ENCODE results near the gene CEP55. TPM values are rescaled to one million over a fixed set of nuclear protein-coding genes. Genes with fewer than 3 reads are reported as not detected.

Gene CEP55
- total and polyA plus RNA-seq, 4 donors, result 1.6 to 3.5 (median 1.8) TPM

- Histone ChIP-seq H3K4me3 (no peak overlapping the region), H3K4me1 (ENCODE audit: control insufficient read depth in 5 of 5, insufficient read depth in 5 of 5, low read length in 5 of 5) (peaks cover 0 to 2% (median 0%) of the 10 kb centered on the region in 5 donors), H3K27me3 (ENCODE audit: control insufficient read depth in 3 of 3, insufficient read depth in 3 of 3, low read length in 2 of 3) (no peaks in the 10 kb centered on the region), H3K9ac (ENCODE audit: insufficient read depth in 1 of 2, low read length in 2 of 2) (no peak overlapping the region), H3K9me3 (ENCODE audit: control insufficient read depth in 4 of 4, insufficient read depth in 3 of 4, low read length in 3 of 4) (no peaks in the 10 kb centered on the region), H3K36me3 (ENCODE audit: control insufficient read depth in 4 of 4, insufficient read depth in 4 of 4, low read length in 4 of 4) (peaks cover 0 to 12% (median 2%) of the 10 kb centered on the region in 4 donors), H3K27ac (ENCODE audit: low read depth in 1 of 2, low read length in 1 of 2) (no peak overlapping the region)
- 73 to 76% methylated on average over 4 of the region's 4 CpGs for WGBS, 2 donors
- no peak for TF ChIP-seq CTCF (IDR thresholded peaks at IDR 0.05; ENCODE audit: control extremely low read depth, extremely low read depth)
- no peak for ATAC-seq (ENCODE audit: insufficient read depth, low FRiP score)
- DNase-seq, result peak; percentile 28 to 77 (median 65)
Measured at GRCh38 chr10:93514521-93514920, 18.1 kb downstream of the CEP55 start.

DNA sequence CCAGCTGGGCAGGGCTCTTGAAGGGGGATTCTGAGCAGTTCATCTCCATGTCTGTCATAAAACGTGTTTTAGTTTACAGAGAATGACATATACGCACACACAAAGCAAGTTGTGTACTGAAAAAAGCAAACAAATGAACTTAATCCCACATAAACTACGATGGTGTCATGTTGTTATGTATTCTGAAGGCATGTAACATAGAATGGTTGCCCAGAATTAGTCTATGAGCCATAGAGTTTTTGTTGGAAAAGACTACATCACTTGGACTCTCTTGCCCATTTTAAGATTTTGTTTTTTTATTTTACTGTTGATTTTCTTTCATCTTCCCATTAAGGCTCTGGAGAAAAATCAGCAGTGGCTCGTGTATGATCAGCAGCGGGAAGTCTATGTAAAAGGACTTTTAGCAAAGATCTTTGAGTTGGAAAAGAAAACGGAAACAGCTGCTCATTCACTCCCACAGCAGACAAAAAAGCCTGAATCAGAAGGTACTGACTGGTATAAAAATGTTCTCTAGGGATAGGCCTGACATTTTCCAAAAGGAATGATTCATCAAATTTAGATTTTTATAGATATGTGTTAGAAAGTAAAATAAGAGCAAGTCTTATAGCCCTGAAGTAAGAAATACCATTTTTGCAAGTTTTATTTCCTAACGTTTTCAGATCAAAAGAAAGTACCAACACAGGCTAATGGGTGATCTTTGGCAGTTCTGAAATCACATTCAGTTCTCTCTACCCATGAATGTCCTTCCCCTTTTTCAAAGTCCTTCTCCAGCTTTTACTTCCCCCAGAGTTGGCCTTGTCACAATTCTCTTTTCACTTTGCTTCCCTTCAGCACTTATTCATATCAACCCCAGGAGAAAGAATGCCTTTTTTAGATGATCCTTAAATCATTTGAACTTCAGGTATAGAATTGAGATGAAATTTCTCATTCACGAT lies 18.9 kb downstream of the CEP55 start:
- Histone ChIP-seq H3K4me3 (no peak overlapping the region), H3K9me3 (ENCODE audit: control insufficient read depth in 4 of 4, insufficient read depth in 3 of 4, low read length in 3 of 4) (no peaks in the 10 kb centered on the region), H3K9ac (ENCODE audit: insufficient read depth in 1 of 2, low read length in 2 of 2) (peak overlapping the region in 1 of 2 donors; percentile 5), H3K4me1 (ENCODE audit: control insufficient read depth in 5 of 5, insufficient read depth in 5 of 5, low read length in 5 of 5) (peaks cover 0 to 2% (median 0%) of the 10 kb centered on the region in 5 donors), H3K27me3 (ENCODE audit: control insufficient read depth in 3 of 3, insufficient read depth in 3 of 3, low read length in 2 of 3) (no peaks in the 10 kb centered on the region), H3K27ac (ENCODE audit: low read depth in 1 of 2, low read length in 1 of 2) (peak overlapping the region; percentile 21 to 47), H3K36me3 (ENCODE audit: control insufficient read depth in 4 of 4, insufficient read depth in 4 of 4, low read length in 4 of 4) (peaks cover 0 to 16% (median 4%) of the 10 kb centered on the region in 4 donors)
- no peak for DNase-seq
- TF ChIP-seq CTCF (IDR thresholded peaks at IDR 0.05; ENCODE audit: control extremely low read depth, extremely low read depth), result no peak
- peak; percentile 48 for ATAC-seq (ENCODE audit: insufficient read depth, low FRiP score)
- WGBS, 2 donors, result 63 to 66% methylated on average over 8 of the region's 8 CpGs

- Histone ChIP-seq H3K9ac (ENCODE audit: insufficient read depth in 1 of 2, low read length in 2 of 2) (no peak overlapping the region), H3K36me3 (ENCODE audit: control insufficient read depth in 4 of 4, insufficient read depth in 4 of 4, low read length in 4 of 4) (peaks cover 0 to 16% (median 4%) of the 10 kb centered on the region in 4 donors), H3K27me3 (ENCODE audit: control insufficient read depth in 3 of 3, insufficient read depth in 3 of 3, low read length in 2 of 3) (no peaks in the 10 kb centered on the region), H3K9me3 (ENCODE audit: control insufficient read depth in 4 of 4, insufficient read depth in 3 of 4, low read length in 3 of 4) (peaks cover 0 to under 1% (median 0%) of the 10 kb centered on the region in 4 donors), H3K4me1 (ENCODE audit: control insufficient read depth in 5 of 5, insufficient read depth in 5 of 5, low read length in 5 of 5) (peaks cover 0 to 2% (median 0%) of the 10 kb centered on the region in 5 donors), H3K4me3 (no peak overlapping the region), H3K27ac (ENCODE audit: low read depth in 1 of 2, low read length in 1 of 2) (no peak overlapping the region)
- ATAC-seq (ENCODE audit: insufficient read depth, low FRiP score) (no peak), DNase-seq (no peak)
- 63 to 75% methylated on average over 1 of the region's 1 CpG for WGBS, 2 donors
- no peak for TF ChIP-seq CTCF (IDR thresholded peaks at IDR 0.05; ENCODE audit: control extremely low read depth, extremely low read depth)
Measured at GRCh38 chr10:93516006-93516380, 19.6 kb downstream of the CEP55 start.

Measured in lung (tissue), 12 donors.